Kidney (tissue), 14 donors: ENCODE measurements around the gene NCOA7. TPM values are rescaled to one million over a fixed set of nuclear protein-coding genes. Genes with fewer than 3 reads are reported as not detected.
A peak's percentile ranks its signal among the peaks of the same experiment; 100 is the strongest.

Experiments
- DNase-seq, 5 donors: peaks; one replicate each; pipeline ENCODE4 v3.0.0-alpha.2; 2013 to 2020
- FAIRE-seq: peaks from 2 replicates; lab custom pipeline; 2012; peaks lifted over from hg19 to GRCh38; lab: Jason Lieb, UNC
- H3K27ac ChIP-seq, 2 donors: one replicate each; pipeline ENCODE4 v1.7.0; 2013; ENCODE audit warnings: low read depth in 2 of 2, low read length in 2 of 2, inconsistent platforms in 1 of 2
- H3K27me3 ChIP-seq: one replicate; pipeline ENCODE4 v1.7.1; 2013; ENCODE audit warnings: low read length, inconsistent platforms; ENCODE audit not compliant: control insufficient read depth, insufficient read depth
- H3K36me3 ChIP-seq, 3 donors: one replicate each; pipeline versions ENCODE4 v1.7.0 to v1.7.1; 2013; ENCODE audit warnings: low read length in 3 of 3, control low read depth in 1 of 3, inconsistent platforms in 1 of 3; ENCODE audit not compliant: insufficient read depth in 3 of 3, control insufficient read depth in 2 of 3
- H3K4me1 ChIP-seq, 3 donors: one replicate each; pipeline versions ENCODE4 v1.7.0 to v1.7.1; 2013; ENCODE audit warnings: low read length in 3 of 3, inconsistent platforms in 1 of 3, low read depth in 1 of 3; ENCODE audit not compliant: control insufficient read depth in 2 of 3, insufficient read depth in 2 of 3
- H3K4me3 ChIP-seq, 3 donors: one replicate each; pipeline versions ENCODE4 v1.7.0 to v1.8.1; 2013; ENCODE audit warnings: low read length in 3 of 3, control low read depth in 1 of 3, inconsistent platforms in 1 of 3
- H3K9ac ChIP-seq, 3 donors: one replicate each; pipeline versions ENCODE4 v1.7.0 to v1.7.1; 2013; ENCODE audit warnings: low read length in 3 of 3, control low read depth in 1 of 3, inconsistent platforms in 1 of 3
- H3K9me3 ChIP-seq, 3 donors: one replicate each; pipeline versions ENCODE4 v1.7.0 to v1.7.1; 2013; ENCODE audit warnings: low read length in 3 of 3, control low read depth in 1 of 3, inconsistent platforms in 1 of 3; ENCODE audit not compliant: control insufficient read depth in 2 of 3, insufficient read depth in 1 of 3
- CTCF ChIP-seq: IDR thresholded peaks from 3 replicates; pipeline ENCODE4 v1.5.1; 2012; ENCODE audit warnings: mild to moderate bottlenecking, moderate library complexity, borderline replicate concordance; ENCODE audit not compliant: insufficient read depth; ENCODE audit errors: extremely low read depth
- intact Hi-C: fragments of 100-400 bp; cut with DNase I; formaldehyde crosslinking; loops from one replicate; pipeline ENCODE4 v1.11.1; 2022
- polyA plus RNA-seq: library from polyadenylated mRNA; stranded (reverse); fragments of 350-450 nt; fragmentation: Illumina TruSeq; extraction: RNeasy Lipid Tissue Mini Kit (QIAGEN cat#74804); gene quantifications from one replicate; pipeline ENCODE4 v1.2.3, GENCODE V29; 2014; ENCODE audit warnings: low read depth, low replicate concordance; ENCODE audit not compliant: insufficient read depth
- total RNA-seq: library from RNA; stranded (reverse); fragmentation: NEBNext Ultra II Directional; extraction: Animal tissue kit (Norgen Biotek cat#: 25700); gene quantifications from one replicate; pipeline ENCODE4 v1.2.1, GENCODE V29; 2021
- donor health status: control.
- donor health status: control.
- donor health status: control.
- donor health status: control.
- donor health status: control.
- donor health status: DM: yes; HTN: yes; CAD: no.
- donor health status: Normal renal cell carcinoma (clear cell type).

Gene NCOA7
- total and polyA plus RNA-seq, 2 donors from 2014 or later: 21.0 to 135 TPM

GRCh38 chr6:125834348-125834747, 43.6 kb downstream of the NCOA7 start:
- Histone ChIP-seq H3K27ac (peak overlapping the region; percentile 79), H3K4me3 (peak overlapping the region in 2 of 3 donors; percentile 4 to 8), H3K9me3 (no peaks in the 10 kb centered on the region), H3K4me1 (peaks cover 0 to 25% (median 11%) of the 10 kb centered on the region in 3 donors), H3K36me3 (no peaks in the 10 kb centered on the region), H3K9ac (peak overlapping the region in 1 of 3 donors; percentile 17), H3K27me3 (no peaks in the 10 kb centered on the region)
- DNase-seq: no peak
- no peak for TF ChIP-seq CTCF
- FAIRE-seq: no peak
- intact Hi-C loops: no loop called here

GRCh38 chr6:125835221-125835744, 44.5 kb downstream of the NCOA7 start:
- Histone ChIP-seq H3K4me3 (peak overlapping the region in 1 of 3 donors; percentile 4), H3K4me1 (peaks cover 0 to 25% (median 11%) of the 10 kb centered on the region in 3 donors), H3K27ac (peak overlapping the region; percentile 76 to 79), H3K27me3 (no peaks in the 10 kb centered on the region), H3K9me3 (no peaks in the 10 kb centered on the region), H3K36me3 (no peaks in the 10 kb centered on the region), H3K9ac (peak overlapping the region in 1 of 3 donors; percentile 17)
- no peak for TF ChIP-seq CTCF
- intact Hi-C loops: no loop called here
- DNase-seq: no peak
- FAIRE-seq: peak; percentile 6

- Histone ChIP-seq H3K9ac (no peak overlapping the region), H3K4me1 (peaks cover 0 to 25% (median 11%) of the 10 kb centered on the region in 3 donors), H3K27ac (no peak overlapping the region), H3K4me3 (no peak overlapping the region), H3K9me3 (no peaks in the 10 kb centered on the region), H3K36me3 (no peaks in the 10 kb centered on the region), H3K27me3 (no peaks in the 10 kb centered on the region)
- no peak for TF ChIP-seq CTCF
- FAIRE-seq (no peak), DNase-seq (no peak)
- intact Hi-C loops: no loop called here
Observed at GRCh38 chr6:125836466-125836865, 45.7 kb downstream of the NCOA7 start.

GRCh38 chr6:125839471-125839870, 48.7 kb downstream of the NCOA7 start:
- Histone ChIP-seq H3K4me1 (peaks cover 0 to 16% (median 4%) of the 10 kb centered on the region in 3 donors), H3K4me3 (no peak overlapping the region), H3K9me3 (no peaks in the 10 kb centered on the region), H3K9ac (no peak overlapping the region), H3K27ac (peak overlapping the region; percentile 36 to 39), H3K27me3 (no peaks in the 10 kb centered on the region), H3K36me3 (no peaks in the 10 kb centered on the region)
- intact Hi-C loops: no loop called here
- DNase-seq (no peak), FAIRE-seq (no peak)
- no peak for TF ChIP-seq CTCF
